Measurements from ENCODE around the gene HMCN1.

- TF ChIP-seq CTCF (conservative IDR thresholded peaks at IDR 0.05) = no peak
- TF ChIP-seq ZFX (IDR thresholded peaks at IDR 0.05) = no peak
These were observed 299.7 kb downstream of the HMCN1 start for GRCh38 chr1:186033847-186034271.

Data from C4-2B (cell line).